Fibroblast of villous mesenchyme (primary cell): ENCODE results near the gene RFX1. TPM values are rescaled to one million over a fixed set of nuclear protein-coding genes. Genes with fewer than 3 reads are reported as not detected.
A peak's percentile ranks its signal among the peaks of the same experiment; 100 is the strongest.

Source experiments
- DNase-seq: peaks from one replicate; pipeline ENCODE4 v3.0.0-alpha.2; 2010; ENCODE audit warnings: low read depth
- H3K4me3 ChIP-seq: 2 replicates; pipeline ENCODE4 v1.5.1; 2011; ENCODE audit warnings: low read depth, mild to moderate bottlenecking, low read length
- CTCF ChIP-seq: IDR thresholded peaks from 2 replicates; pipeline ENCODE4 v1.5.1; 2012; ENCODE audit warnings: low read depth, mild to moderate bottlenecking, low read length; ENCODE audit not compliant: insufficient read depth
- total RNA-seq: library from RNA; depleted of rRNA; stranded (reverse); fragments of >200 nt; gene quantifications from 2 replicates; pipeline ENCODE4 v1.2.3, GENCODE V29; 2012

RFX1 gene
- total RNA-seq, 1 donor = 2.6 TPM

GRCh38 chr19:13959962-13960862, 45.9 kb downstream of the RFX1 start:
- DNase-seq = no peak
- peak; percentile 36 for TF ChIP-seq CTCF
- H3K4me3 ChIP-seq = no peak overlapping the region

- no peak overlapping the region for H3K4me3 ChIP-seq
- no peak for TF ChIP-seq CTCF
- DNase-seq = no peak
Measured at GRCh38 chr19:13959141-13959961, 46.8 kb downstream of the RFX1 start.

- no peak for TF ChIP-seq CTCF
- H3K4me3 ChIP-seq = no peak overlapping the region
- DNase-seq = no peak
Measured at GRCh38 chr19:13958043-13958442, 48.1 kb downstream of the RFX1 start.

- no peak for TF ChIP-seq CTCF
- H3K4me3 ChIP-seq = no peak overlapping the region
- no peak for DNase-seq
Measured at GRCh38 chr19:13957051-13957450, 49.1 kb downstream of the RFX1 start.

- no peak overlapping the region for H3K4me3 ChIP-seq
- DNase-seq = no peak
- no peak for TF ChIP-seq CTCF
Measured at GRCh38 chr19:13956365-13956744, 49.8 kb downstream of the RFX1 start.

- DNase-seq = no peak
- H3K4me3 ChIP-seq = no peak overlapping the region
- TF ChIP-seq CTCF = no peak
Measured at GRCh38 chr19:13955662-13956364, 50.3 kb downstream of the RFX1 start.
